ENCODE results near the gene LAMTOR4.
"Not testable (repeated sequence)": the region's sequence is repeated elsewhere in the genome, so short reads cannot be mapped to it uniquely, and the experiment has no call there.

LAMTOR4 gene

DNA sequence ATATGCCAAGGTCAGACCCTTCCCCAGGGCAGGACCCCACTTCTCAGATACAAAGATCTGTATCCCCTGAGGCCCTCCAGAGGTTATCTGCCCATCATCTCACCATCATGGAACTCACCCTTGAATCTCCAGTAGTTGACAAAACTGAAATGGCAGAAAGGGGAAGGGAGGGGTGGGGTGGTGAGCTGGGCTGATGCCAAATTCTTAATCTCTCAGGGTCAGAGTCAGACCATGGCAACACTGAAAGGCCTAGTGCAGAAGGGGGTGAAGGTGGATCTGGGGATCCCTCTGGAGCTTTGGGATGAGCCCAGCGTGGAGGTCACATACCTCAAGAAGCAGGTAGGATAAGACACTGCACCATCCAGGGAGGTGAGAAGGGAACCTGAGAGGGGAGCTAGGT is 26.1 kb upstream of the LAMTOR4 start:
- no peak for DNase-seq (ENCODE audit: low read depth)

DNA sequence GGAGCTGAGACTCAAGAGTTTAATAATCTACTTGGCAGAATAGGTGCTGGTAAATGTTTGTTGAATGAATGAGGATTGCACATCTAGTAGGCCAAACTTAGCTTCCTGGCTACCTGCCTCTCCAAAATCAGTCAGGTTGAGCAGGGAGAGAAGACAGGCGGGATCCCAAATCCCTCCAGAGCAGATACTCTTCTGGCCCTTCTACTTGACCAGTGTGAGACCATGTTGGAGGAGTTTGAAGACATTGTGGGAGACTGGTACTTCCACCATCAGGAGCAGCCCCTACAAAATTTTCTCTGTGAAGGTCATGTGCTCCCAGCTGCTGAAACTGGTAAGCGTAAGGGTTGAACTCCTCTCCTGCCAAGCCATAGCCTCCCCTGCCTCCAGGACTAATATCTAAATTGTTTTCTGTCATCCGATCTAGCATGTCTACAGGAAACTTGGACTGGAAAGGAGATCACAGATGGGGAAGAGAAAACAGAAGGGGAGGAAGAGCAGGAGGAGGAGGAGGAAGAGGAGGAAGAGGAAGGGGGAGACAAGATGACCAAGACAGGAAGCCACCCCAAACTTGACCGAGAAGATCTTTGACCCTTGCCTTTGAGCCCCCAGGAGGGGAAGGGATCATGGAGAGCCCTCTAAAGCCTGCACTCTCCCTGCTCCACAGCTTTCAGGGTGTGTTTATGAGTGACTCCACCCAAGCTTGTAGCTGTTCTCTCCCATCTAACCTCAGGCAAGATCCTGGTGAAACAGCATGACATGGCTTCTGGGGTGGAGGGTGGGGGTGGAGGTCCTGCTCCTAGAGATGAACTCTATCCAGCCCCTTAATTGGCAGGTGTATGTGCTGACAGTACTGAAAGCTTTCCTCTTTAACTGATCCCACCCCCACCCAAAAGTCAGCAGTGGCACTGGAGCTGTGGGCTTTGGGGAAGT is 24.2 kb upstream of the LAMTOR4 start:
- no peak for DNase-seq (ENCODE audit: low read depth)

- no peak for DNase-seq (ENCODE audit: low read depth)
These were observed 22.3 kb upstream of the LAMTOR4 start for GRCh38 chr7:100126239-100126930.

GRCh38 chr7:100126931-100127865 is 21.5 kb upstream of the LAMTOR4 start, which contains the start of gene MBLAC1:
TSS of gene MBLAC1 (plus strand) at chr7:100126967. CDS start at chr7:100127396, 429 bp downstream.
- DNase-seq (ENCODE audit: low read depth), result no peak

GRCh38 chr7:100127866-100128636 is 20.7 kb upstream of the LAMTOR4 start:
- no peak for DNase-seq (ENCODE audit: low read depth)

GRCh38 chr7:100128637-100128963 is 20.1 kb upstream of the LAMTOR4 start:
- no peak for DNase-seq (ENCODE audit: low read depth)

DNA sequence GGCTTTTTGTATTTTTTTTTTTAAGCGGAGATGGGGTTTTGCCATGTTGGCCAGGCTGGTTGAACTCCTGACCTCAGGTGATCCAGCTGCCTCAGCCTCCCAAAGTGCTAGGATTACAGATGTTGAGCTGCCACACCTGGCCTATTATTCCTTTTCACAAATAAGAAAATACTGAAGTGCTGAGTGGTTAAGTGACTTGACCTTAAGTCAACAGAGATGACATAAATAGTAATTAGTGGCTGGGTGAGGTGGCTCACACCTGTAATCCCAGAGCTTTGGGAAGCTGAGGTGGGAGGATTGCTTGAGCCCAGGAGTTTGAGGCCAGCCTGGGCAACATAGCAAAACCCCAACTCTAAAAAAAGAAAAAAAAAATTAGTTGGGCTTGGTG is 18.5 kb upstream of the LAMTOR4 start:
- DNase-seq (ENCODE audit: low read depth), result not testable (repeated sequence)

- no peak for DNase-seq (ENCODE audit: low read depth)
These were observed 17.9 kb upstream of the LAMTOR4 start for GRCh38 chr7:100130608-100131453.

- no peak for DNase-seq (ENCODE audit: low read depth)
These were observed 16.6 kb upstream of the LAMTOR4 start for GRCh38 chr7:100132126-100132525.

DNA sequence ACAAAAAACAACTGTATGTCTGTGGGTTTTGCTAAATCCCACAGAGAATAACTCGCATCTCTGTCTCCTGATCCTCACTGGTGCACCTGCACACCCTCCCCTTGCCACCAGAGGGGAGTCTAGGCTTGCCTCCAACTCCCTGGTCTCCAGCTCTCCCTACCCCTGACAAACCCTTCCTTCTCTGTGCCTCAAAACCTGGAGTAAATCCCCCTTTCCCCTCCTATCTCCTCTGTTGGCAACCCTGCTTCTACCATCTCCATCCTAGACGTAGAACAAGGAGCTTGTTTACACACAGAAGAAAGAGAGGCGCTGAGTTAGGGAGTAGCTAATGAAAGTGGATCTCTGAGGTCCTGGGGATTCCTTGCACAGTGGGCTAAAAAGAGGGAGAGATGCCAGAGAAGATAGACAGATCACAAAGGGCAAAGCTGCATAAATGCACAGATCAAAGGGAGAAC is 16.0 kb upstream of the LAMTOR4 start:
- DNase-seq (ENCODE audit: low read depth), result no peak

DNA sequence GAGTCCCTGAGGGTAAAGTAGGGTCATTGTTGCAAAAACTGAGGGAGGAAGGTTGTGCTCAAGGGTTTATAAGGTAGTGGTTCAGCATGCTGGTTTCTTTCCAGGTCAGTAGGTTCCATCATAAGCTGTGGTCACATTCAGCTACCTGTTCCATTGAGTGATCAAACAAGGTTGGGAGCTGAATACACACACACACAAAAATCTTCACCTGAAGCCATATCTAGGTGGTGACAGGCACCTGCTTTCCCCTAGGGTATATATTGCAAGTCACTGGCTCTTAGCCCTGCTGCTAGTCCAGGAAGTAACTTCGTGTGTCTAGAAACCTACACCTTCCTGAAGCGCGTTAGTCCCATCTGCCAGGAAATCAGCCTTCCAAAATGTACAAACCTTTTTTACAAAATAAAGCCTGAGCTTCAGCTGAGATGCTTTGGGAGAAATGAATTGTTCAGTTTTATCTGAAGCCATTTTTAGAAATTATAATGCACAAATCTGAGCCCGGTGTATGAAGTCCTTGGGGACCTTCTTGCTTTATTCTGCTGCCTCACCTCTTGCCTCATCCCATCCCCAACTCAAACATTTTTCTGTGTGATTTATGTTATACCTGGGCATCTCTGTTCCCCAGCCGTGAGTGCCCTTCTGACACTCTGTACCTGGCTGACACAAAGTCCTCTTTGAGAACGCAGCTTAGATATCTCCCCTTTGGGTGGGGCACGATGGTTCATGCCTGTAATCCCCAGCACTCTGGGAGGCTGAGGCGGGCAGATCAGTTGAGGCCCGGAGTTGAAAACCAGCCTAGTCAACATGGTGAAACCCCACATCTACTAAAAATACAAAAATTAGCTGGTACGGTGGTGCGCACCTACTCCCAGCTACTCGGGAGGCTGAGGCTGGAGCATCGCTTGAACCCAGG is 10.6 kb upstream of the LAMTOR4 start:
- no peak for DNase-seq (ENCODE audit: low read depth)

- DNase-seq (ENCODE audit: low read depth), result no peak
These were observed 7.2 kb upstream of the LAMTOR4 start for GRCh38 chr7:100141555-100141949.

- DNase-seq (ENCODE audit: low read depth), result no peak
These were observed 6.3 kb upstream of the LAMTOR4 start for GRCh38 chr7:100142461-100142860.

DNA sequence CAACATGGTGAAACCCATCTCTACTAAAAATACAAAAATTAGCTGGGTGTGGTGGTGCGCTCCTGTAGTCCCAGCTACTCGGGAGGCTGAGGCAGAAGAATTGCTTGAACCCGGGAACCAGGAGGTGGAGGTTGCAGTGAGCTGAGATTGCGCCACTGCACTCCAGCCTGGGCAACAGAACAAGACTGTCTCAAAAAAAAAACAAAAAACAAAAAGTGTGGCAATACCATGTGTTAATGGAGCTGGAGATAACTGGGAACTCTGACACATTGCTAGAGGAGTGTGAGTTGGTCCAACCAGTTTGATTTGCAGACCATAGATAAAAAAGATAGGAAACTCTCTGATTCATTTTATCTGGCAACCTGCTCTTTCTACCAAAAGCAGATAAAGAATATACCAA is 2.4 kb upstream of the LAMTOR4 start:
- DNase-seq (ENCODE audit: low read depth), result not testable (repeated sequence)

DNA sequence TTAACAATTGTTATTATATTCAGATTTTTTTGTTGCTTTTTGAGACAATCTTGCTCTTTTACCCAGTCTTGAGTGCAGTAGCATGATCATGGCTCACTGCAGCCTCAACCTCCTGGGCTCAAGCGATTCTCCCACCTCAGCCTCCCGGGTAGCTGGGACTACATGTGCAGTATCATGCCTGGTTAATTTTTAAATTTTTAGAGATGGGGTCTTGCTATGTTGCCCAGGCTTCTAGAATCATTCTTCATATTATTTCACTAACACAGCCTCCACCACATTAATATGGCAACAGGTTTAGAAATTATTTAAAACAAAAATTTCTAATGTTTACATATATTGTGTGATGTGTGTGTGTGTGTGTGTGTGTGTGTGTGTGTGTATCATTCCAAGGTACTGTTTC is 1.4 kb upstream of the LAMTOR4 start:
- DNase-seq (ENCODE audit: low read depth), result no peak

GRCh38 chr7:100148225-100148558 is 526 bp upstream of the LAMTOR4 start:
- DNase-seq (ENCODE audit: low read depth), result no peak

DNA sequence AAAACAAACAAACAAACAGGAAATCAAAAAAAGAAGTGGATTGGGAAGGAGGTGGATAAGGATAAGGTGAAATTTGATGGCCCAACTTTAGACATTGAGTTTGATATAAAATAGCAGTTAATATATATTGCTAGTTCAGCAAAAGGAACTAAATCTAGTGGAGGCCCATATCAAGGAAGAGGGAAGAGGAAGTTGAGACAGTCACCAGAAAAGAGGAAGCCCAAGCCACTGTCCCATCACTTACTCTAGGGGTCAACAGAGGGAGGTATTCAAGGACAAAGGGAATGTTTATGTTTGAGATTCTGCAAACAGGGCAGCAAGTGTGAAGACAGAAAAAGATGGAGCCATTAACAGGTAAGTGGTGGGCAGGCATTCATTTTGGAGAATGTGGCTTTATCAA is 3.7 kb downstream of the LAMTOR4 start:
- DNase-seq (ENCODE audit: low read depth), result no peak

GRCh38 chr7:100152937-100153666 is 4.4 kb downstream of the LAMTOR4 start:
- DNase-seq (ENCODE audit: low read depth), result no peak
